Tibial nerve (tissue), 4 donors: Measurements from ENCODE around the gene DACH2. TPM values are rescaled to one million over a fixed set of nuclear protein-coding genes. Genes with fewer than 3 reads are reported as not detected.

Experiments used
- DNase-seq, 2 donors: peaks; one replicate each; pipeline ENCODE4 v3.0.0-alpha.2; 2019; ENCODE audit warnings: low spot score in 2 of 2
- H3K27ac ChIP-seq, 4 donors: fragments of 200-600 bp; sonication (generic) in 3 of 4; one replicate each; pipeline ENCODE4 v1.5.1; 2017 to 2019; ENCODE audit warnings: mild to moderate bottlenecking in 1 of 4
- H3K27me3 ChIP-seq, 2 donors: fragments of 200-600 bp; sonication (generic) in 1 of 2; one replicate each; pipeline versions ENCODE4 v1.5.1 to v1.6.0; 2017 to 2019
- H3K36me3 ChIP-seq, 3 donors: fragments of 200-600 bp; sonication (generic); one replicate each; pipeline ENCODE4 v1.5.1; 2018 to 2019
- H3K4me1 ChIP-seq, 4 donors: fragments of 200-600 bp; sonication (generic) in 3 of 4; one replicate each; pipeline ENCODE4 v1.5.1; 2017 to 2019
- H3K4me3 ChIP-seq, 4 donors: fragments of 200-600 bp; sonication (generic) in 3 of 4; one replicate each; pipeline ENCODE4 v1.5.1; 2017 to 2019; ENCODE audit warnings: mild to moderate bottlenecking in 1 of 4, moderate library complexity in 1 of 4
- H3K9me3 ChIP-seq, 4 donors: fragments of 200-600 bp; sonication (generic) in 3 of 4; one replicate each; pipeline ENCODE4 v1.5.1; 2017 to 2019
- EP300 ChIP-seq, 2 donors: sonication (generic); formaldehyde crosslinking; IDR thresholded peaks; one replicate each; pipeline ENCODE4 v1.6.1; 2017; ENCODE audit warnings: antibody characterized with exemption in 2 of 2, mild to moderate bottlenecking in 1 of 2
- POLR2A ChIP-seq, 2 donors: fragments of 450-650 bp; IDR thresholded peaks; one replicate each; pipeline ENCODE4 v1.6.1; 2017; ENCODE audit warnings: antibody characterized with exemption in 2 of 2, mild to moderate bottlenecking in 2 of 2, moderate library complexity in 2 of 2
- WGBS, 2 donors: methylation state at CpG; one replicate each; pipeline ENCODE4 v1.1.5; 2018; 5-methylcytosine and 5-hydroxymethylcytosine counted together
- total RNA-seq, 4 donors: library from RNA; depleted of rRNA; stranded (reverse); fragments of >200 nt; gene quantifications; one replicate each; pipeline ENCODE4 v1.1.0, GENCODE V29; 2016
- TF ChIP-seq, protein P1 (sequence below), 5 experiments: fragments of 200-600 bp in 3 of 5; fragments of 450-650 bp in 2 of 5; sonication (generic) in 3 of 5; IDR thresholded peaks; one replicate each; pipeline ENCODE4 v1.5.1; 2016 to 2019; ENCODE audit warnings: antibody characterized with exemption in 5 of 5, mild to moderate bottlenecking in 3 of 5, moderate library complexity in 2 of 5

Gene DACH2
- under 1 TPM in 3 of 4 donors, not detected in 1; 0.21 to 0.90 (median 0.44) TPM for total RNA-seq

DNA sequence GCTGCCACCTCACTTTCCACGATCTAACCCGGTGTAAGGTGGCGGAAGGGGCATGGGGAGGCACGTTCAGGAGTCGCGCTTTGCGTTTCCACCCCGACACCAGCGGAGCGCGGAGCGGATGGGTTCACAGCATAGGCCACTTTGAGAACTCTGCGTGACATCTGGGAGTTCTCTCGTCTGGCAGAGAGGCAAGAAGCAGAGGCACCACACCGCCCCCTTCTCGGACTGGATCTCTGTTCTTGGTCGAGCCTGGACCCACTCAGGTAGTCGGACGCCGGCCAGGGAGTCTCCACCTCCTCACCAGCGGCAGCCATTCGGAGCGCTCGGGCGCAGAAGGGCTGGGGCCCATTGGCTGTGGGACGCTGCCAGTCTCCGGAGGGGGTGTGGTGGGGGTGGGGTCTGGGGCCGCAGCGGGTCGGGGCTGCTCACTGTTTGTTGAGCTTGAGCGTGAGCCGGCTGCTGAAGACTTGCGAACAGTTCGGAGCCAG is at the start of gene DACH2:
TSS of gene DACH2 (plus strand) at position 428 of the 488 bp plus-strand sequence.
- H3K27me3 ChIP-seq, result peaks cover 0 to 24% of the 10 kb centered on the region in 2 donors
- 0 to 26% methylated on average over 9 to 30 of the region's 34 CpGs for WGBS, 2 donors
- peak within 1 kb of the TSS; percentile 23 to 54 (median 38) for H3K4me3 ChIP-seq
- H3K9me3 ChIP-seq, result no peaks in the 10 kb centered on the region
- H3K27ac ChIP-seq, result no peak within 1 kb of the TSS
- DNase-seq, result peak; percentile 19 to 21
- TF ChIP-seq POLR2A (IDR thresholded peaks at IDR 0.05) (peak in 1 of 2 donors; percentile 16), EP300 (IDR thresholded peaks at IDR 0.05) (no peak)
- peaks cover 0 to 14% (median 0%) of the 10 kb centered on the region in 4 donors for H3K4me1 ChIP-seq
- no peaks in the 10 kb centered on the region for H3K36me3 ChIP-seq

DNA sequence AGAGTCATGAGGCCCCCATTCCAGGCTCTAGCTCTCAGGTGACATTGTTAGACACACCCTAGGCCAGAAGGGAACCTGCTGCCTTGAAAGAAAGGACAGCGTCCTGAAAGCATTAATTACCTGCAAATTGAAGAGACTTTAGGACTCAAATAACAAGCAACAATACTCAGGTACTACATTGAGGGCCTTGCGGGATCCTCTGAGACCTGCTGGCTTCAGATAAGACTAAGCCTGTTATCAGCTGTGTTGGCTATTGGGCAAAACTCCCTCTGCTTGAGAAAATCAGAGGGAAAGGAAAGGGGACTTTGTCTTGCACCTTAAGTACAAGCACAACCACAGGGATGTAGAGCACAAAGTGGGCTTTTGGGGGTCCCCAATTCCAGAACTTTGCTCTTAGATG is 45.9 kb upstream of the DACH2 start:
- Histone ChIP-seq H3K9me3 (no peaks in the 10 kb centered on the region), H3K27me3 (peaks cover 0 to 5% of the 10 kb centered on the region in 2 donors), H3K4me1 (no peaks in the 10 kb centered on the region), H3K36me3 (no peaks in the 10 kb centered on the region), H3K27ac (no peak overlapping the region), H3K4me3 (no peak overlapping the region)
- no peak for TF ChIP-seq EP300 (IDR thresholded peaks at IDR 0.05)
- TF ChIP-seq, protein P1, sequence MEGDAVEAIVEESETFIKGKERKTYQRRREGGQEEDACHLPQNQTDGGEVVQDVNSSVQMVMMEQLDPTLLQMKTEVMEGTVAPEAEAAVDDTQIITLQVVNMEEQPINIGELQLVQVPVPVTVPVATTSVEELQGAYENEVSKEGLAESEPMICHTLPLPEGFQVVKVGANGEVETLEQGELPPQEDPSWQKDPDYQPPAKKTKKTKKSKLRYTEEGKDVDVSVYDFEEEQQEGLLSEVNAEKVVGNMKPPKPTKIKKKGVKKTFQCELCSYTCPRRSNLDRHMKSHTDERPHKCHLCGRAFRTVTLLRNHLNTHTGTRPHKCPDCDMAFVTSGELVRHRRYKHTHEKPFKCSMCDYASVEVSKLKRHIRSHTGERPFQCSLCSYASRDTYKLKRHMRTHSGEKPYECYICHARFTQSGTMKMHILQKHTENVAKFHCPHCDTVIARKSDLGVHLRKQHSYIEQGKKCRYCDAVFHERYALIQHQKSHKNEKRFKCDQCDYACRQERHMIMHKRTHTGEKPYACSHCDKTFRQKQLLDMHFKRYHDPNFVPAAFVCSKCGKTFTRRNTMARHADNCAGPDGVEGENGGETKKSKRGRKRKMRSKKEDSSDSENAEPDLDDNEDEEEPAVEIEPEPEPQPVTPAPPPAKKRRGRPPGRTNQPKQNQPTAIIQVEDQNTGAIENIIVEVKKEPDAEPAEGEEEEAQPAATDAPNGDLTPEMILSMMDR (IDR thresholded peaks at IDR 0.05), result no peak
- no peak for TF ChIP-seq POLR2A (IDR thresholded peaks at IDR 0.05)
- WGBS, 2 donors, result 83 to 89% methylated on average over 2 of the region's 2 CpGs
- no peak for DNase-seq

DNA sequence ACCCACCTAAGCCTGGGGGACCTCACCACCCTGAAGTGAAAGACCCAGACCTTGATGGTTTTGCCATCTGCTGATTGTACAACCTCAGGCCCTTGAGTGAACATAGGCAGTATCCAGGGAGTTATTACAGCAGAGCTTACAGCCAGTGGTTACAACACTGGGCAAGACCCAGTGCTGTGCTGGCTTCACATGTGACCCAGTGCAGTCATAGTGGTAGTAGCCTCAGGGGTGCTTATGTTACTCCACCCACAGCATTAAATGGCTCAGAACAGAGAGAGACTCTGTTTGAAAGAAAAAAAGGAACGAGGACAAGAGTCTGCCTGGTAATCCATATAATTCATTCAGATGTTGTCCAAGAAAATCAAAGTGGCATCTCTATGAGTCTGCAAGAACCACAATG is 45.2 kb upstream of the DACH2 start:
- Histone ChIP-seq H3K9me3 (no peaks in the 10 kb centered on the region), H3K4me3 (no peak overlapping the region), H3K4me1 (no peaks in the 10 kb centered on the region), H3K27ac (no peak overlapping the region), H3K27me3 (peaks cover 0 to 5% of the 10 kb centered on the region in 2 donors), H3K36me3 (no peaks in the 10 kb centered on the region)
- no peak for DNase-seq
- TF ChIP-seq, protein P1 (IDR thresholded peaks at IDR 0.05), result no peak
- TF ChIP-seq EP300 (IDR thresholded peaks at IDR 0.05) (no peak), POLR2A (IDR thresholded peaks at IDR 0.05) (no peak)
- 50 to 52% methylated on average over 1 of the region's 1 CpG for WGBS, 2 donors

DNA sequence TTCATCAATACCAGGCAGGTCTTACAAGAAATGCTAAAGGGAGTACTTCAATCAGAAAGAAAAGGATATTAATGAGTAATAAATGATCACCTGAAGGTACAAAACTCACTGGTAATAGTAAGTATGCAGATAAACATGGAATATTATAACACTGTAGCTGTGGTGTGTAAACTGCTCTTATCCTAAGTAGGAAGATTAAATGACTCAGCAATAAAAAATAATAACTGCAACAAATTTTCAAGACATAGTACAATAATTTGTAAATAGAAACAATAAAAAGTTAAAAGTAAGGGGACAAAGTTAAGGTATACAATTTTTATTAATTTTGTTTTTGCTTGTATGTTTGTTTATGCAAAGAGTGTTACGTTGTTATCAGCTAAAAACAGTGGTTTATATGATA is 43.7 kb upstream of the DACH2 start:
- H3K27ac ChIP-seq, result no peak overlapping the region

DNA sequence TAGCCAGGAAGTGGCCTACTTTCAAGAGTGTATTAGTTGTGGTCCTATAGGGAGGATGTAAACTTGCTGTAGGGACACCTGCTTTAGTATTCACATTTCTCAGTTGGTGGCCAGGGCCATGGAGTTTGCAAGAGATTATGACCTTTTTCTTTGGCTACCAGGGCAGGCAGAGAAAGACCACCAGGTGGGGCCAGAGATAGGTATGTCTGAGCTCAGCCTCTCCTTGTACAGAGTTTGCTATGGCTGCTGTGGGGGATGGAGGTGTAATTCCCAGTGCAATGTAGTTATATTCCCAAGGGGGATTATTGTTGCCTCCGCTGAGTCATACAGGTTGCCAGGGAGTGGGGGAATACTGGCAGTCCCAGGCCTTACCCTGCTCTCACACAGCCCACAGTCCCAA is 26.3 kb upstream of the DACH2 start:
- no peak overlapping the region for H3K27ac ChIP-seq
- no peaks in the 10 kb centered on the region for H3K4me1 ChIP-seq
- peaks cover 0 to 2% (median 0%) of the 10 kb centered on the region in 4 donors for H3K9me3 ChIP-seq
- WGBS, 2 donors, result 71 to 80% methylated on average over 1 of the region's 1 CpG
- no peak overlapping the region for H3K4me3 ChIP-seq
- TF ChIP-seq, protein P1 (IDR thresholded peaks at IDR 0.05), result no peak
- TF ChIP-seq POLR2A (IDR thresholded peaks at IDR 0.05) (no peak), EP300 (IDR thresholded peaks at IDR 0.05) (no peak)
- H3K36me3 ChIP-seq, result no peaks in the 10 kb centered on the region
- no peaks in the 10 kb centered on the region for H3K27me3 ChIP-seq
- no peak for DNase-seq

More for the DNA sequence above, 43.7 kb upstream of the DACH2 start:
- Histone ChIP-seq H3K4me1 (no peaks in the 10 kb centered on the region), H3K9me3 (no peaks in the 10 kb centered on the region), H3K4me3 (no peak overlapping the region), H3K27me3 (peaks cover 0 to 5% of the 10 kb centered on the region in 2 donors), H3K36me3 (no peaks in the 10 kb centered on the region)
- DNase-seq, result no peak
- TF ChIP-seq POLR2A (IDR thresholded peaks at IDR 0.05) (no peak), EP300 (IDR thresholded peaks at IDR 0.05) (no peak)
- TF ChIP-seq, protein P1 (IDR thresholded peaks at IDR 0.05), result no peak
- WGBS, 2 donors, result 75 to 89% methylated on average over 1 of the region's 1 CpG
